CD4-positive, alpha-beta T cell treated with Interleukin-6 at 100 ng/mL for 8 hours (primary cell): ENCODE results near the gene KIF21B.

ENCODE experiments used
- DNase-seq: peaks from one replicate; pipeline ENCODE4 v3.0.0-alpha.2; 2020; ENCODE audit warnings: mixed read lengths, low spot score

KIF21B gene

GRCh38 chr1:200992382-200993048 lies 31.0 kb downstream of the KIF21B start:
- no peak for DNase-seq

- DNase-seq = no peak
Observed at GRCh38 chr1:200991097-200991614, 32.4 kb downstream of the KIF21B start.

GRCh38 chr1:200990114-200990513 lies 33.4 kb downstream of the KIF21B start:
- no peak for DNase-seq

- no peak for DNase-seq
Observed at GRCh38 chr1:200989337-200989736, 34.2 kb downstream of the KIF21B start.

- DNase-seq = no peak
Observed at GRCh38 chr1:200988693-200989092, 34.8 kb downstream of the KIF21B start.

DNA sequence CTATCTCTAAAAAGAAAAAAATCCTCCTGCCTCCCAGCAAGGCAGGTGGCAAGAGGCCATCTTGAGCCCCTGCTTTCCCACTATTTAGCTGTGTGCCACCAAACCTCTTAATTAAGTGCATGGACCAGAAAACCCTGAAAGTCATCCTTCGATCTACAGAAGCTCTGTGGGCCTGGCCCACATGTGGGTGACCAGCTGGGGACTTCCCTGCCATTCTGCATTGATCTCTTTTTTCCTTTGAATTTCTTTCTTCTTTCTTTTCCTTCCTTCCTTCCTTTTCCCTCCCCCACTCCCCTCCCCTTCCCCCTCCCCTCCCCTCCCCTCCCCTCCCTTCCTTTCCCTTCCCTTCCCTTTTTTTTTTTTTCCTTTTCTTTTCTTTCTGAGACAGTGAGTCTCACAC lies 38.0 kb downstream of the KIF21B start:
- no peak for DNase-seq

GRCh38 chr1:200983035-200983561 lies 40.4 kb downstream of the KIF21B start:
- no peak for DNase-seq

- no peak for DNase-seq
Observed at GRCh38 chr1:200982071-200982945, 41.2 kb downstream of the KIF21B start.

GRCh38 chr1:200981278-200981677 lies 42.2 kb downstream of the KIF21B start:
- no peak for DNase-seq

- DNase-seq = no peak
Observed at GRCh38 chr1:200980873-200981272, 42.6 kb downstream of the KIF21B start.

GRCh38 chr1:200980452-200980772 lies 43.1 kb downstream of the KIF21B start:
- no peak for DNase-seq

DNA sequence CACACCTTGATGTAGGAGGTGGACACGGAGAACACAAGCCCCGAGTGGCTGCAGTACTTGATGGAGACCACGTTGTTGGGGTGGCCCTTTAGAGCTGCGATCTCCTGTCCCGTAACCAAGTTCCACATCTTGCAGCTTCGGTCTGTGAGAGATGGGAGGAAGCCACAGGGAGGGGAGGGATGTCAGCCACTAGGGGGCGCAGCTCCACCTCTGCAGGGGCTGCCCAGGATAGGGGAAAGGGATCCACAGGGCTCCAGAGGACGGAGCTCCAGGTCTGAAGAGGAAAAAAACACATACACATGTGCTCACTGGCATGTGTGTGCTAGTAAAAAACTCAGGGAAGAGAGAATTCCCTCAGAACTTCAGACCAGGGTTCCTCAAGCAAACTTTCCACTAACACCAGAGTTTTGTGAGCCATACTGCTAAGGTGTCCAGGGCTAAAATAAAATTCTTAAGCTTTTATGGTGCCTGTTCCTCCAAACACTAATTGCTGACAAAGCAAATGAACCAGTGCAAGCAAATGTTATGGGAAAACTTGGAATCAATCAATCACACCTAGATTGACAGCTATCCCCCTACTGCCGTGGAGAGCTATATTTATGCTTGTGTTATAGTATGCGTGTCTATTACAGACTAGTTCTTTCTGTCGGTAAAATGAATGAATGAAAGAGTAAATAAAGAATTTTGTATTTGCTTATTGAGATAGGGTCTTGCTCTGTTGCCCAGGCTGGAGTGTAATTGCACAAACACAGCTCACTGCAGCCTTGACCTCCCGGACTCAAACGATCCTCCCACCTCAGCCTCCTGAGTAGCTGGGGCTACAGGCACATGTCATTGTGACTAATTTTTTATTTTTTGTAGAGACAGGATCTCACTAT lies 43.7 kb downstream of the KIF21B start:
- DNase-seq = peak; percentile 52

DNA sequence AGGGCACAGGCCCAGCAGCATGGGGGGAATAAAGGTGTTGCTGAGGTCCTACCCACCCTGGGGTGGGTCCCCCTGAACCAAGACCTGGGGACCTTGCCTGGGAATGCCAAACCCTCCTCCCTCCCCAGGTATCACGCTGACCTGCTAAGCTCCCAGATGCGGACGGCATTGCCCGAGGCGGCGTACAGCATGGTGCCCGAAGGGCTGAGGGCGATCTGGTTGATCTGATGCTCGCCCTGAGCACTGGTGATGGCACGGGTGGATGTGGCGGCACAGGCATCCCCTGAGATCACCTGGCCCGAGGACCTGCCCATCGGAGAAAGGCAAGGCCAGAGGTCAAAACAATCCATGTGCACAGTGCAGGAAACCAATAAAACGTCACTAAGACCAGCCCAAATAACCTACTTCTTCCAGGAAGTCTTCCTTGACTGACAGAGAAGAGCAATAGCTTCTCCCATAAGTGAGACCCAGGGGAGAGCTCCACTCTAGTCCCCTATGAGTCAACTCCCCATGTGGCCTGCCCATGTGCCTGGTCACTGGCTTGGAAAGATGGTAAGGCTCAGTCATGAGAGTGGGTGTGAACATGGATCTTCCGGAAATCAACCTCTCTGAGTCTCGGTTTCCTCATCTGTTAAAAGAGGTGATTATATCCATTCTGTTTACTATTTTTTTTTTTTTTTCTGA lies 46.3 kb downstream of the KIF21B start:
- DNase-seq = no peak

DNA sequence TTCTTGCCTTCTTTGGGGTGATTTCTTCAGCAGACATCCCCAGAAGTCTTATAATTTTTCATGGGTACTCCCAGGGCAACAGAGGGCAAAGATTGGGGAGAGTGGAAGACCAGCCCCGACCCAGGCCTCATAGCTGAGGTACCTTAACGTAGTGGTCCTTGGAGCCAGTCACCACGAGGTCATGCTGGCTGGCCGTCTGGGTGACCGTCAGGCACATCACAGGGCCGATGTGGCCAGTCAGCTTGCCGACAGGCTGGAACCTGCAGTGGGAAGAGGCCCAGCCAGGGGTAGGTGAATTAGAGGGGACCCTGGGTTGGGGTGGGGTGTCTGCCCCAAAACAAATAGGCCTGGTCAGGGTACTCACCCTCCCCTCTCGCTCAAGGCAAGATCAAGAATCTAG lies 46.9 kb downstream of the KIF21B start:
- DNase-seq = no peak

DNA sequence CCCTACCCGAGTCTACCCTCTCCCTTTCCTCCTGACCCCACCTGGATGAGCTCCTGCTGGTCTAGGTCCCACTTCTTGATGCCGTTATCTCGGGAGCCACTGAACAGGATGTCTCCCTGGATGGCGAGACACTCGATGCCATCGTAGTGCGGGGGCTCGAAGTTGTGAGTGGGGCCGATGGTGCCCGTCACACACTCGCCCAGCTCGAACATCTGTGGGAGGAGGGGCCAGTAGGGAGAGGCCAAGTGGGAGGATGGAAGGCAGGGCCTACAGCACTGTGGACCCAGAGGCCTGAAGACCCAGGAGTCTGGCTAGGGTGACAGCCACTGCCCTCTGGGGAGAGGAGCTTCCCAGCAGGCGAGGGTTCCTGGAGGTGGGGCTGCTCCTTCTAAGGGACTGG lies 48.1 kb downstream of the KIF21B start:
- no peak for DNase-seq

GRCh38 chr1:200974711-200975110 lies 48.8 kb downstream of the KIF21B start:
- DNase-seq = no peak

- no peak for DNase-seq
Observed at GRCh38 chr1:200973937-200974657, 49.4 kb downstream of the KIF21B start.

- no peak for DNase-seq
Observed at GRCh38 chr1:200972985-200973742, 50.4 kb downstream of the KIF21B start.

- peak; percentile 64 for DNase-seq
Observed at GRCh38 chr1:200971955-200972711, 51.4 kb downstream of the KIF21B start.
